Umbilical cord (tissue), 2 donors: ENCODE measurements around the gene TRIP13. TPM values are rescaled to one million over a fixed set of nuclear protein-coding genes. Genes with fewer than 3 reads are reported as not detected.
A peak's percentile ranks its signal among the peaks of the same experiment; 100 is the strongest.
"Not testable (repeated sequence)": the region's sequence is repeated elsewhere in the genome, so short reads cannot be mapped to it uniquely, and the experiment has no call there.

Experiments used
- DNase-seq: peaks from one replicate; pipeline ENCODE4 v3.0.0-alpha.2; 2015; ENCODE audit warnings: low spot score
- total RNA-seq: library from RNA; depleted of rRNA; stranded (reverse); fragments of >200 nt; gene quantifications from one replicate; pipeline ENCODE4 v1.2.3, GENCODE V29; 2014; ENCODE audit warnings: low replicate concordance; ENCODE audit not compliant: insufficient read depth

The TRIP13 gene
- total RNA-seq, 1 donor from 2014 or later: 2.9 TPM

- DNase-seq: no peak
Observed at GRCh38 chr5:935510-936084, 42.9 kb downstream of the TRIP13 start.

GRCh38 chr5:936149-937144 is 43.8 kb downstream of the TRIP13 start:
- DNase-seq: no peak

GRCh38 chr5:937151-937924 is 44.7 kb downstream of the TRIP13 start:
- DNase-seq: no peak

DNA sequence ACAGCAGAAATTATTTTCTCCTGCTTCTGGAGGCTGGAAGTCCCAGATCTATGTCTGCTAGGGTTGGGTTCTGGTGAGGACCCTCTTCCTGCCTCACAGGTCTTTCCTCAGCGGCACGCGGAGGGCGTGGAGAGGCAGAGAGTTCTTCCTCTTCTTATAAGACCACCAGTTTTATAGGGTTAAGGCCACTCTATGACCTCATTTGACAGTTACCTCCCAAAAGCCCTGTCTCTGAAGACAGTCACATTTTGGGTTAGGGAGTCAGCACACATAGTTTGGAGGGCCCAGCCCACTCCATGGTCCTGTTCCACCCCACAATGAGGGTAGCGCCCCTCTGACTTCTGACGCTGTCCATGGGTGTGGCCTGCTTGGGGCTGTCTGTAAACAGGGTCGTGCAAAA is 46.7 kb downstream of the TRIP13 start:
- DNase-seq: no peak

- not testable (repeated sequence) for DNase-seq
Observed at GRCh38 chr5:940741-941140, 48.1 kb downstream of the TRIP13 start.

DNA sequence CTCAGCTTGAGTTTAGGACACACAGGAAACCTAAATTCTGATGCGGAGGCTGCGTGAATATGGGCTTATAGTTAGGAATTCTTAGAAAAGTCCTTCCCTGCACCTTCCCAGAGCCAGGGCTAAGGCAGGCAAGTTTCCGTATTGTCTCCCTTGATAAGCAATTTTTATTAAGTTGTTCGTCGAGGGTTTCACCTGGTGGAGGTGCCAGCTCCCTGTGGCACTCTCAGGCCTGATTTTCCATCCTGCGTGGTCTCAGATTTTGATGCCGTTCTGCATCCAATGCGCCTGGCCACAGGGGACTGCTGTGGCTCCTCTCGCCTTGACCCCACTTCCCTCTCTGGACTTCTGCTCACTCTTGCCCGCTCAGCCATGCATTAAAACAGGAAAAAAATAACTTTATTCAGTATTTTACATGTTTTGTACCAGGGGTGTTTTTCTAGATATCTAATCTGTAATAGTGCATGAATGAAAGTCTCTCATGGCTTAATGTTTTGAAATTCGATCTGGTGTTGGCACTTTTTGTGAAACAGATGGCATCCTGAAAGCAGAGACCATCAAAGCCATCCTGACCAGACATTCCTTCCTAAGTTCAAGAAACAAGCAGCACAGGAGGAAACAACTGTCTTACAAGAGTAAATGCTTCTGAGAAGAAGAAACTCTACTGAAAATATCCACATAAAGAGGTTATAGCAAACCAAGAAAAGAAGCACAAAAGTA is 50.7 kb downstream of the TRIP13 start:
- DNase-seq: peak; percentile 21

DNA sequence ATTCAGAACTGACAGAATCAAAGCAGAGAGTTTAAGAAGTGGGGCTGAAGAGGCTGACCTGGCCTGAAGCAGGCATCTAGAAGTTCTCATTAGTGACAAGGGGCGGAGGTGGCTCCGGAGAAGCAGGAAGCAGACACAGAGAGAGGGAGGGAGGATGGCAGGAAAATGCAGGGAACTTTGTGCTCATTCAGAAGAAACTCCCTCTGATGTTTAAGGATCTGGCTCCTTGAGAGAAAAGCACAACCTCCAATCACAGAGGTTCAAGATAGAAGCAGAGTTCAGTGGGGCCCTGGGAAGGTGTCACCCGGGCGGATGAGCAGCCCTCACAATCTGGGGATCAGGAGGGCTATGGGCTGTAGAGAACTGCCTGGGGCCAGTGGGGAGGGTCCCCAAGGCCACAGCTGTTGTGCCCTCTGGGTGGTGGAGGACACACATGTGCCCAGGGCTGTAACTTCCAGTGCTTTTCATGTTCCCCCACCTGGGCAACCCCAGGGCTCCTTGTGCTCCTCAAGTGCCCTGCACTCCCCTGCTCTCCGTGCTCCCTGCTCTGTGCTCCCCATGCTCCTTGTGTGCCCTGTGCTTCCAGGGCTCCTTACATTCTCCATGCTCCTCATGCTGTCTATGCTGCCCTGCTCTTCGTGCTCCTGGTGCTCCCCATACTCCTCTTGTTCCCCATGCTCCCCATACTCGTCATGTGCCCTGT is 51.4 kb downstream of the TRIP13 start:
- DNase-seq: peak; percentile 47

- DNase-seq: no peak
Observed at GRCh38 chr5:944621-944927, 51.9 kb downstream of the TRIP13 start.

- no peak for DNase-seq
Observed at GRCh38 chr5:944992-945685, 52.5 kb downstream of the TRIP13 start.

GRCh38 chr5:945691-946551 is 53.2 kb downstream of the TRIP13 start:
- no peak for DNase-seq

GRCh38 chr5:946720-947625 is 54.3 kb downstream of the TRIP13 start:
- DNase-seq: no peak

GRCh38 chr5:947626-948471 is 55.2 kb downstream of the TRIP13 start:
- DNase-seq: no peak

DNA sequence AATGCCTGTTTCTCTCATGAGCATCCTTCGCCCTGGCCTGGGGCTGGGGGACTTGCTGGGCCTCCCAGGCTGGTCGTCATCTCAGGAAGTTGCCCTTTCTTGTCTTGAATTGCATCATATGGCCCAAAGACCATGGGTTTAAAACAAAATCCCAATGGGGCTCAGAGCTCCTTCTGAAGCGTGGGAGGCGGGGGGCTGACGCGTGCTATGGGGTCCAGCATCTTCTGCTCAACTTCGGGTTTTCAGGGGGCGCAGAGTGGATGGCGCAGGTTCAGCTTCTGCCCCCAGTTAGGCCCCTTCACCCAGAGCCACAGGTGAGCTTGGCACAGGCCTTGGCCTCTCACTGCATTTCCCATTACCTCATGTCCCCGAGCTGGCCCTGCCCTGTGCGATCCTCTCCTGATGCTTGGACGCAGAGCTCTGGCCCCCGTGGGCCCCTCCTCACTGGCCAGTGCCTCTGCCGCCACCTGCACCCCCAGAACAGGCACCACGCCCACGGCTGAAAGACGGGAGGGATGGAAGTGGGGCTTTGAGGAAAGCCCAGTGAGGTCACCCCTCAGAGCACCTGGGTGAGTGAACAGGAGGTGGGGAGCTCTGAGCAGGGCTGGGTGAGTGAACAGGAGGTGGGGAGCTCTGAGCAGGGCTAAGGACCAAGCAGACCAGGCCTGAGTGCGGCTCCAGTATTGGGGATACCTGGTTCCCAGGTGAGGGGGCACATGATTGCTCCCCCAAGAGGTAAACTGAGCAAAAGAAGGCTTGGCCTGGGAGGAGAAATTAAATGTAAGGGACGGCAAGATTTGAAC is 56.0 kb downstream of the TRIP13 start:
- DNase-seq: no peak

DNA sequence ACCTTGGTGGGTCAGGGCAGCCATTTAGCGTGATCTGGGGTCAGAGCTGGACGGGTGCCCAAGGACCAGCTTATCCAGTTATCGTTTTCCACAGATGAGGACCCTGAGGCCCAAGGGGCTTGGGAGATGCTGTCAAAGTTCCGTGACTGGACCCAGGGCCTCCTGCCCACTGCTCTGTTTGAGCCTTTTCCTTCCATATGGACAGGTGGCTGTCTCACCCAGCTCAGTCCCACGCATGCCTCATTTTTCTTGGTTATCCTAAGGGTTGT is 56.5 kb downstream of the TRIP13 start:
- no peak for DNase-seq

DNA sequence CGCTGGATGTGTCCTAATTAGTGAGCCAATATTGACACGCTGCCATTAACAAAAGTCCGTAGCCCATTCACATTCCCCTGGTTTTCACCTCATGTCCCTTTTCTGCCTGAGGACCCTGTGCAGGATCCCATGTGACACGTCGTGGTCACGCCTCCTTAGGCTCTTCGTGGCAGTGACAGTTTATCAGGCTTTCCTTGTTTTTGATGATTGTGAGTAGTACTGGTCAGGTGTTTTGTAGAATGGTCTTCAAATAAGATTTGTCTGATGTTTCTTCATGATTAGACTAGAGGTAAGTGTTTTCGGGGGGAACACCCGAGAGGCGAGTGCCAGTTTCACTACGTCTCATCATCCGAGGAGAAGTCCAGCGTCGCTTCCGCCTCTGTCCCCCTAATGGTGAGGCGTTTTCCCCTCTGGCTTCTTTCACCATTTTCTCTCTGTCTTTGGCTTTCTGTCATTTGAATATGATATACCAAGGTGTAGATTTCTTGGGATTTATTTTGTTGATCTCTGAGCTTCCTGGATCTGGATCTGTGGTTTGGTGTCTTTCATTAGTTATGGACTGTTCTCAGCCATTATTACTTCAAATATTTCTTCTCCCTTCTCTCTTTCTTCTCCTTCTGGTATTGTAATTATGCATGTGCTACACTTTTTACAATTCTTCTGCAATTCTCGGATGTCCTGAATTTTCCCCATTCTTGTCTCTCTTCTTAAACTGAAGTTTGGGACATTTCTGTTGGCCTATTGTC is 57.3 kb downstream of the TRIP13 start:
- no peak for DNase-seq

- no peak for DNase-seq
Observed at GRCh38 chr5:951940-952596, 59.4 kb downstream of the TRIP13 start.
